Transverse colon (tissue), 3 donors: ENCODE data around the gene EPM2A.
"Not testable (repeated sequence)": the region's sequence is repeated elsewhere in the genome, so short reads cannot be mapped to it uniquely, and the experiment has no call there.

ENCODE experiments used
- CTCF ChIP-seq, 5 experiments: fragments of 200-600 bp in 3 of 5; fragments of 450-650 bp in 2 of 5; sonication (generic) in 3 of 5; IDR thresholded peaks; 1 replicate in 2 of 5; 2 replicates in 3 of 5; pipeline ENCODE4 v1.5.1; 2016 to 2017; ENCODE audit warnings: antibody characterized with exemption in 5 of 5, inconsistent platforms in 3 of 5, mild to moderate bottlenecking in 2 of 5, moderate library complexity in 1 of 5
- POLR2A ChIP-seq: fragments of 450-650 bp; IDR thresholded peaks from one replicate; pipeline ENCODE4 v1.6.1; 2016; ENCODE audit warnings: antibody characterized with exemption, mild to moderate bottlenecking, moderate library complexity

- TF ChIP-seq CTCF (IDR thresholded peaks at IDR 0.05); POLR2A: not testable (repeated sequence)
Observed at GRCh38 chr6:145739685-145740084, 4.4 kb upstream of the EPM2A start.
